Activated CD4-positive, alpha-beta T cell treated with anti-CD3 and anti-CD28 coated beads for 4 hours (primary cell): Measurements from ENCODE around the gene VIP.
"Not testable (repeated sequence)": the region's sequence is repeated elsewhere in the genome, so short reads cannot be mapped to it uniquely, and the experiment has no call there.

Source experiments
- DNase-seq, 2 donors: peaks; one replicate each; pipeline ENCODE4 v3.0.0-alpha.2; 2020

VIP gene

DNA sequence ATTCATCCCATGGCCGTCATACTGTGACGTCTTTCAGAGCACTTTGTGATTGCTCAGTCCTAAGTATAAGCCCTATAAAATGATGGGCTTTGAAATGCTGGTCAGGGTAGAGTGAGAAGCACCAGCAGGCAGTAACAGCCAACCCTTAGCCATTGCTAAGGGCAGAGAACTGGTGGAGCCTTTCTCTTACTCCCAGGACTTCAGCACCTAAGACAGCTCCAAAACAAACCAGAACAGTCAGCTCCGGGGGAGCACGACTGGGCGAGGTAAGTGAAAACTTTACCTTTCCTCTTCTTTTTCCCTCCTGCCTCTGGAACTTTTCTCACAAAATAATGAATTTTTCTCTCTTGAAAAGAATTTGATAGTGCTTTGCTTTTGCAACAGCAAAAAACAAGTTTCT lies at the start of gene VIP:
TSS of gene VIP (plus strand) at position 104 of the 400 bp plus-strand sequence. CDS start 1,381 bp downstream, outside the sequence.
- no peak for DNase-seq

DNA sequence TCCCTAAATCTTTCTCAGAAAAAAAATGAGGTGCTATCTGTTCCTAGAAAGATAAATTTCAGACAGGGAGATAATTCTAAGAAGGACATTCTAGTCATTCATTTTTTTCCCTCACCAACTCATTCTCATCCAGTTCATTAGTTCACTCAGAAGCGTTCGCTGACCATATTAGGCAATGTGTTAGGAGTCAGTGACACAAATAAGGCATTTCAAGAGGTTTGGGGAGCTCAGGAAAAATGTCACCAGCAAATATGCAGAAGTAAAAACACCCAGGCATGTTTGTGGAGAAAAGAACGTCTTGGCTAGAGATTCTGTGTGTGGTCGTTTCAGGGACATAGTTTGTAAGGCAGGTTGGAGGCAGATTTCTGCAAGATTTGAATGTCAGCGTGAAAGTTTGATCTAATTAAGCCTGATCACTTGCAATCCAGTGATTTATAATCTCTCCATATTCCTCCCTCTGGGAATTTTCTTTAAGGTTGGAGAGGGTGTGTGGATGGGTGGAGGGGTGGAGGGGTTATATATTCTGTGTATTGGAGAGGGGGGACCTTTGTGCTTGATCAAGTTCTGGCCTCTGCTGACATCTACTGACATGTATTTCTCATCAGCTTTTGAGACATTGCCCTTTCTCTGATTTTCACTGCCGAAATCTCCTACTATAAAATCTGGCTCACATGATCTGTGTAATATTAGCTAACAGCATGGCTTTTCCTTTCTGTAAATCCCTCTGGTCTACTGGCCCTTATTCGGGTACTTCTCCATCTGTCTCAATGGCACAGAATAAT lies 49.3 kb upstream of the VIP start:
- DNase-seq: no peak

DNA sequence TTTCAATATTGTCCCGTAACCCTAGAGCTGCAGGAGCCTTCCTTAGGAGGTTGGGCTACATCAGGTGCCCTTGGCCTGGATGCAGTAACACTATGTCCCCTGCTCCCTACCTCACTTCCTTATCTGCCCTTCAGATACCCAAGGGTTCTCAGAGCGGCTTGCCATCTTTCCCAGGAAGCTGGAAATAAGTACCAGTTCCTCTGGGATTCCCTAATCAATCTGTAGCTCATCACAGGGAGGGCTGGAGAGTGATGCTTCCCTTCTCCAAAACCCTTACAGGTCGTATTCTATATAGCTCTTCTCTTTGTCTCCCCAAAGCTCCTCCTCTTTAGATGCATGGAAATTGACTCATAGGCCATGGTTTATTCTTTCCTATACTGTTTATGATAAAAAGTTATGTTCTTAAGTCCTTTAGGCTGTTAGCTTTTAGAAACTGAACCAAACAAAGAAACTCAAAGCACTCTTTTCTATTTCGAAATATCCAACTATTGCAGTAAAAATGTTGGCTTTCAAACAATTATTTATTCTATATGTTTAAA lies 48.7 kb upstream of the VIP start:
- no peak for DNase-seq

DNA sequence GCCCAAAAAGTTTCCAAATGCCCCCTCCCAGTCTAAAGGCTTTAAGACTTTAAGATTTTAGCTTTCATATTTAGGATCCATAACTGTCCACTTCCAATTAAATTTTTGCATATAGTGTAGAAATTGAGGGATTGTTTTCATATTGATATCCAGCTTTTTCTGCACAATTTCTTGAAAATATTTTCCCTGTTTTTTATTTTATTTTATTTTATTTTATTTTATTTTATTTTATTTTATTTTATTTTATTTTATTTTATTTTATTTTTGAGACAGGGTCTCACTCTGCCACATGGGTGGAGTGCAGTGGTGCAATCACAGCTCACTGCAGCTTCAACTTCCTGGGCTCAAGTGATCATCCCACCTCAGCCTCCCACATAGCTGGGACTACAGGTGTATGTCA lies 46.8 kb upstream of the VIP start:
- DNase-seq: not testable (repeated sequence)

DNA sequence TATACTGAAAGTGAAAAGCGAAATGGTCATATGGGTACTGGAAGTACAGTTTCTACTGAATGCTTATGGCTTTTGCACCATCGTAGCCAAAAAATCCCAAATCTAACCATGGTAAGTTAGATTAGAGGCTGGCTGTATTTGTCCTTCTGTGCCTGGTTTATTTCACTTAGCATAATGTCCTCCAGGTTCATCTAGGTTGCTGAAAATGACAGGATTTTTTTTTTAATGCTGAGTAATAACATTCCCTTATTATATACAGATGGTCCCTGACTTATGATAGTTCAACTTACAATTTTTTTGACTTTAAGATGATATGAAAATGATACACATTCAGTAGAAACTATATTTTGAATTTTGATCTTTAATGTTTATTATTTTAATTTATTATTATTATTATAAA lies 45.3 kb upstream of the VIP start:
- DNase-seq: no peak

- no peak for DNase-seq
Measured at GRCh38 chr6:152716322-152716721, 34.3 kb upstream of the VIP start.

DNA sequence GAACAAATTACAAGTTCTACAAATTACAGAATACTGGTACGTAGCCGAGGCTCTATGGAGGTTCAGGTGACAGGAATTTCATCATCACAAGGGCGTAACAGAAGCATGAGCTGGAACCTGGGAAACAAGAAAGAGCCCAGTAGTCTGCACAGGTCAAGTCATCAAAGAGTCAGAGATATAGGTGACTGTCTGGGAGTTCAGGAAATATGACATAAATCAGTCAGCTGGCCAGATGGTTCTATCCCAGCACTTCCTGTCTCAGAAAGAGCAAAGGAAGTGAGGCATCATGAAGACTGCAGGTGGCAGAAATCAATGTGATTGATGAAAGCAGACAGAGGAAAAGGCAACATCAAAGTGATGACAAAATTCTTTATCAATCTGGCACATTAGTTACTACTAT lies 29.6 kb upstream of the VIP start:
- DNase-seq: no peak

- DNase-seq: no peak
Measured at GRCh38 chr6:152721956-152722355, 28.6 kb upstream of the VIP start.

DNA sequence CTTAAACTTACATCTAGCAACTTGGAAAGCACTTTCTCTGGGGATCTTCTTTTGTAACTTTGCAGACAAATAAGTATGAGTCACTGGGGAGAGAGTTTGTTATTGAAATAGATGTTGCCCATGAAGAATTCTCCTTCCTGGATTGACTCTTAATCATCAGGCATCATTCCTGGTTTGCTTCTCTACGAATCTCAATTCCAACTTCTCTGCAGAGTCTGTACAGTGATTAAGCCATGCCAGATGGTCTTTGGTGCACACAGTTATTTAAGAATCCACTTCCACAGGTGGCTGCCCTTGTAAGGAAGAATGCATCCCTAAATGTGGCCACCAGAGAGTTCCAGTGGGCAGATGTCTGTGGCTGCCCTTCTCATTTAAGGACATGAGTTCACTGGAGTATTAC lies 27.2 kb upstream of the VIP start:
- DNase-seq: no peak

DNA sequence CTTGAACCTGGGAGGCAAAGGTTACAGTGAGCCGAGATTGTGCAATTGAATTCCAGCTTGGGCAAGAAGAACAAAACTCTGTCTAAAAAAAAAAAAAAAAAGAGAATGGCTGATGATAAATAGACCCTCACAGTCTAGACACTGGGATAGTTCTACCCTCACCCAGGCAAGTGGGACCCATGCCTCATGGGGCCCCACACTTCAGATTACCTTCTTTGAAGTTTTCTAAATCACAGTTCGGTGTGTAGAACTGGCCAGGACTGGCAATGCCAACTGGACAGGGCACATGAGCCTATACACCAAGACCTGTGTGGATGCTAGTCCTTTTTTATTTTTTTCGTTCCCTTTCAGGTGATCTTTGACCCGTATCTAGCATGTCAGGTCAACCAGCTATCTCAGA lies 24.3 kb upstream of the VIP start:
- no peak for DNase-seq

- no peak for DNase-seq
Measured at GRCh38 chr6:152727507-152727906, 23.1 kb upstream of the VIP start.

DNA sequence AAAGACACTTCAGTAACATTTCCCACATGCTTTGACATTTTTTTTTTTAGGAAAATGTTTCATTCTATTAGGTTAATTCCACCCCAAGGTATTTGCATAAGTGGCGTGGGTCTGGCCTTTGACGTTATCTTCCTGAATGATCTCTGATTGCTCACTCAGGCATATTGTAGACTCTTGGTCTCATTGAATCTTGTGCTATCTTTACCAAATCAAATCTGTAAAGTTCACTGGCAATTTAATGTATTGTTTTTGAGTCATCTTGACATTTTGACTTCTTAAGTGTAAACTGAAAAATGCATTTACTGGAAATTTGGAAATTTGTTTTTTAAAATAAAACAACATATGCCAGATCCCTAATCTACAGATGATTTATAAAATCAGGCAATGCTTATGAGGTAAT lies 16.0 kb upstream of the VIP start:
- no peak for DNase-seq

DNA sequence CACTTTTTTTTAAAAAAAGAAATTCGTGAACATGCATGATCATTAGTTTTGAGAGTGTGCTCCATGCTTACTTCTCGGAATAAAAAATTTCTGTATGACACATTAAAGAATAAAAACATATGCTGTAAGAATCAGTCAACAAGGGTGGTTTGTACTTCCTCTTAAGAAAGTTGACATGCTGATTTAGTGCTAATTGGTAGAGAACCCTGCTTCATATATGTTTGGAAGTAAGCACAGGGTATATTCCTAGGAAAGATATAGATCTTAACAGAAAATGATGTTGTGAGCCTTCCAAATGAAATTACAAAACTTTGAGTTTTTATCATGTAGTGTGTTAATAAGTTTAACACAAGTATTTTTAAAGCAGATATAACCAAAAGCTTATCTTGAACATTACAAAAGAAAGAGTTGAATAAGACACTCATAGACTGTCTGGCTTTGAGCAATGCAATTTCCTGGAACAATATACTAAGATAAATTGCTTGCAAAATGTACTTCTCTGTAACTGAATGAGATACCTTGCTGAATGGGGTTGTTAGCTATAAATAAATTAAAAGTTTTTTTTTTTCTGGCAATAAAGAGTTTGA lies 13.8 kb upstream of the VIP start:
- DNase-seq: no peak

- DNase-seq: no peak
Measured at GRCh38 chr6:152745509-152746171, 5.0 kb upstream of the VIP start.

- no peak for DNase-seq
Measured at GRCh38 chr6:152746172-152746553, 4.4 kb upstream of the VIP start.

DNA sequence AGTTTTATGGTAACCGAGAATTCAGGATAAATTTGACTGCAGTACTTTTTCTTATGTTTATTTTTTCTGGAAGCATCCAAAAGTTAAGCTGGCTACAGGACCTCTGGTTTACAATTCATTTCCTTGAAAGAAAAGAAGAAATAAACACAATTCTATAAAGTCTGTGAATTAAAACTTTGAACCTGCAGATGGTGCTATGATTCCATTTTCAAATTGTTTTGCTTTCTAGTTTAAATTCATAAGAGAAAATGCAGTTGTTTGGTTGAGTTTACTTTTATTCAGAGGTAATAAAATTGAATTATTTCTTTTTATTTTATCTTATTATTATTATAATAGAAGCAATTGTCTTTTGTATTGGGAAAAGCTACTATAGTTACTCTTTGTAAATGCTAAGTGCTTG lies 1.8 kb upstream of the VIP start:
- DNase-seq: no peak

- no peak for DNase-seq
Measured at GRCh38 chr6:152749336-152749735, 1.3 kb upstream of the VIP start.

GRCh38 chr6:152765331-152765730 lies 14.7 kb downstream of the VIP start:
- no peak for DNase-seq

- no peak for DNase-seq
Measured at GRCh38 chr6:152769159-152769558, 18.6 kb downstream of the VIP start.

DNA sequence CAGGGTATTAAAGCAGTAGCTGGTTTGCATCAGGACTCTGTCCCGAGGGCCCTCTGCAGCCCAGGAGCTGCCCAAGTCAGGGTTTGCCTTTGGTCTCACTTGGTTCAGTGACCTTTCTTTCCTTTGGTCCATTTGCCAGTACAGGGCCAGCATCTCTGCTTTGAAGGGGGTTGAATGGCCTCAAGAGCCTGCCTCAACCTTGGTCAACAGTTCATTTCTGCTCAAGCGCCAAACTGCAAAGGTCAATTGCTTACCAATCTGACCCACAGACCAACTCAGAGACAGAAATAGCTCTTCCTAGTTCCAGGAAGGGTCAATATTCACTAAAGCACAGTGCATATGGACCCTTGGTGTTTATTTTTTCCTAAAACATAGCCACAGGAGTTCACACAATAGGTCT lies 19.4 kb downstream of the VIP start:
- DNase-seq: no peak

- no peak for DNase-seq
Measured at GRCh38 chr6:152771061-152771687, 20.6 kb downstream of the VIP start.

- no peak for DNase-seq
Measured at GRCh38 chr6:152775428-152775827, 24.8 kb downstream of the VIP start.

GRCh38 chr6:152776833-152777232 lies 26.2 kb downstream of the VIP start:
- no peak for DNase-seq
